Mesendoderm (in vitro differentiated cells): Measurements from ENCODE around the gene PRICKLE1. TPM values are rescaled to one million over a fixed set of nuclear protein-coding genes. Genes with fewer than 3 reads are reported as not detected.

Source experiments
- DNase-seq: peaks from one replicate; pipeline ENCODE4 v3.0.0; 2013
- H2AK5ac ChIP-seq: 2 replicates; pipeline ENCODE4 v1.6.1; 2013; ENCODE audit warnings: low read length, inconsistent platforms
- H2BK120ac ChIP-seq: 2 replicates; pipeline ENCODE4 v1.6.1; 2013; ENCODE audit warnings: low read depth, mild to moderate bottlenecking, low read length, moderate library complexity, mixed read lengths
- H2BK15ac ChIP-seq: replicated peaks from 2 replicates; pipeline ENCODE4 v1.6.1; 2013; ENCODE audit warnings: low read depth, mild to moderate bottlenecking, moderate library complexity
- H2BK5ac ChIP-seq: 2 replicates; pipeline ENCODE4 v1.6.1; 2013; ENCODE audit warnings: low read length, inconsistent platforms
- H3K18ac ChIP-seq: 2 replicates; pipeline ENCODE4 v1.6.1; 2013; ENCODE audit warnings: mild to moderate bottlenecking, low read length, mixed read lengths
- H3K23ac ChIP-seq: one replicate; pipeline ENCODE4 v1.6.1; 2013; ENCODE audit warnings: low read length
- H3K27ac ChIP-seq: 2 replicates; pipeline ENCODE4 v1.5.1; 2013; ENCODE audit warnings: low read depth, mild to moderate bottlenecking, inconsistent platforms, low read length, moderate library complexity
- H3K27me3 ChIP-seq: 2 replicates; pipeline ENCODE4 v1.6.1; 2013; ENCODE audit warnings: low read length, control low read depth, mild to moderate bottlenecking, inconsistent platforms; ENCODE audit not compliant: insufficient read depth, poor library complexity
- H3K36me3 ChIP-seq: 2 replicates; pipeline ENCODE4 v1.6.1; 2013; ENCODE audit warnings: low read length, inconsistent platforms; ENCODE audit not compliant: control insufficient read depth, insufficient read depth
- H3K4ac ChIP-seq: one replicate; pipeline ENCODE4 v1.6.1; 2013; ENCODE audit warnings: low read depth, mild to moderate bottlenecking, low read length, moderate library complexity
- H3K4me1 ChIP-seq: 2 replicates; pipeline ENCODE4 v1.6.1; 2013; ENCODE audit warnings: low read depth, low read length, inconsistent platforms; ENCODE audit not compliant: control insufficient read depth
- H3K4me2 ChIP-seq: 2 replicates; pipeline ENCODE4 v1.6.1; 2013; ENCODE audit warnings: low read length
- H3K4me3 ChIP-seq: 2 replicates; pipeline ENCODE4 v1.5.1; 2013; ENCODE audit warnings: mild to moderate bottlenecking, low read length
- H3K56ac ChIP-seq: one replicate; pipeline ENCODE4 v1.6.1; 2013; ENCODE audit warnings: low read length
- H3K79me1 ChIP-seq: 2 replicates; pipeline ENCODE4 v1.6.1; 2013; ENCODE audit warnings: low read length, inconsistent platforms
- H3K79me2 ChIP-seq: 2 replicates; pipeline ENCODE4 v1.6.1; 2013; ENCODE audit warnings: mild to moderate bottlenecking, low read length; ENCODE audit not compliant: control insufficient read depth, insufficient read depth
- H3K9ac ChIP-seq: 2 replicates; pipeline ENCODE4 v1.6.1; 2013; ENCODE audit warnings: low read length, inconsistent platforms
- H4K5ac ChIP-seq: one replicate; pipeline ENCODE4 v1.6.1; 2013; ENCODE audit warnings: low read length
- H4K8ac ChIP-seq: one replicate; pipeline ENCODE4 v1.6.1; 2013; ENCODE audit warnings: low read depth, mild to moderate bottlenecking, control low read depth, low read length, moderate library complexity
- WGBS: extraction: QIAGEN DNeasy Blood & Tissue Kit; methylation state at CpG from one replicate; pipeline ENCODE4 v1.1.7; 2013; ENCODE audit warnings: low lambda C conversion rate, missing lambda C conversion rate; ENCODE audit not compliant: insufficient coverage; ENCODE audit errors: extremely low coverage; 5-methylcytosine and 5-hydroxymethylcytosine counted together
- polyA plus RNA-seq, 2 experiments: library from polyadenylated mRNA; stranded (reverse); fragments of 200-250 nt; gene quantifications; one replicate each; pipeline ENCODE4 v1.2.3, GENCODE V29; 2013

The PRICKLE1 gene
- 3.9 TPM for polyA plus RNA-seq (2013, experiment 1 of 2)
- polyA plus RNA-seq (2013, experiment 2 of 2), result 3.8 TPM

GRCh38 chr12:42589465-42590329, at the start of gene PRICKLE1:
TSS of gene PRICKLE1 (minus strand) at chr12:42589746. CDS start at chr12:42472516, 117,230 bp downstream.
- Histone ChIP-seq H2AK5ac (no peak within 1 kb of the TSS), H3K23ac (peak within 1 kb of the TSS; percentile 76), H2BK15ac (no peak within 1 kb of the TSS), H2BK5ac (peak within 1 kb of the TSS; percentile 47), H3K9ac (peak within 1 kb of the TSS; percentile 82), H2BK120ac (peak within 1 kb of the TSS; percentile 74), H3K36me3 (no peaks in the 10 kb centered on the region), H4K8ac (no peak within 1 kb of the TSS), H3K4me1 (no peaks in the 10 kb centered on the region), H3K79me1 (peaks cover 6% of the 10 kb centered on the region), H3K56ac (peak within 1 kb of the TSS; percentile 91), H3K27me3 (peaks cover 3% of the 10 kb centered on the region), H3K4ac (peak within 1 kb of the TSS; percentile 92), H3K4me2 (peak within 1 kb of the TSS; percentile 87), H3K79me2 (peaks cover 5% of the 10 kb centered on the region), H3K18ac (peak within 1 kb of the TSS; percentile 92), H3K27ac (no peak within 1 kb of the TSS), H3K4me3 (peak within 1 kb of the TSS; percentile 54), H4K5ac (peak within 1 kb of the TSS; percentile 23)
- peak; percentile 68 for DNase-seq
- WGBS, result no CpG with 5 or more reads among the region's 107 CpGs

- no peak overlapping the region for H3K27ac ChIP-seq
- H4K5ac ChIP-seq, result no peak overlapping the region
- H4K8ac ChIP-seq, result no peak overlapping the region
- no peaks in the 10 kb centered on the region for H3K79me2 ChIP-seq
- no peak overlapping the region for H2BK15ac ChIP-seq
- no peak overlapping the region for H3K4ac ChIP-seq
- no peaks in the 10 kb centered on the region for H3K4me1 ChIP-seq
- H3K9ac ChIP-seq, result no peak overlapping the region
- WGBS, result no CpG with 5 or more reads among the region's 4 CpGs
- no peaks in the 10 kb centered on the region for H3K79me1 ChIP-seq
- no peak overlapping the region for H3K4me2 ChIP-seq
- no peaks in the 10 kb centered on the region for H3K36me3 ChIP-seq
- no peak overlapping the region for H2BK5ac ChIP-seq
- no peaks in the 10 kb centered on the region for H3K27me3 ChIP-seq
- no peak overlapping the region for H3K23ac ChIP-seq
- no peak overlapping the region for H3K56ac ChIP-seq
- no peak overlapping the region for H3K4me3 ChIP-seq
- peak; percentile 10 for DNase-seq
- H3K18ac ChIP-seq, result no peak overlapping the region
- no peak overlapping the region for H2AK5ac ChIP-seq
- H2BK120ac ChIP-seq, result no peak overlapping the region
Measured at GRCh38 chr12:42638697-42639096, 49.2 kb upstream of the PRICKLE1 start.

- H3K27me3 ChIP-seq, result no peaks in the 10 kb centered on the region
- H3K18ac ChIP-seq, result no peak overlapping the region
- H2BK5ac ChIP-seq, result no peak overlapping the region
- peak overlapping the region; percentile 92 for H2BK15ac ChIP-seq
- H3K36me3 ChIP-seq, result no peaks in the 10 kb centered on the region
- no peaks in the 10 kb centered on the region for H3K4me1 ChIP-seq
- no peak overlapping the region for H3K56ac ChIP-seq
- H3K9ac ChIP-seq, result no peak overlapping the region
- H4K5ac ChIP-seq, result no peak overlapping the region
- no peak overlapping the region for H2BK120ac ChIP-seq
- no peak overlapping the region for H3K4me2 ChIP-seq
- no peak overlapping the region for H3K27ac ChIP-seq
- no peak overlapping the region for H3K23ac ChIP-seq
- no peak overlapping the region for H3K4ac ChIP-seq
- no peaks in the 10 kb centered on the region for H3K79me2 ChIP-seq
- no peak overlapping the region for H4K8ac ChIP-seq
- no peak overlapping the region for H3K4me3 ChIP-seq
- DNase-seq, result peak; percentile 15
- H2AK5ac ChIP-seq, result no peak overlapping the region
- no peaks in the 10 kb centered on the region for H3K79me1 ChIP-seq
Measured at GRCh38 chr12:42638011-42638410, 48.5 kb upstream of the PRICKLE1 start.

- H2AK5ac ChIP-seq, result no peak overlapping the region
- no peak overlapping the region for H3K9ac ChIP-seq
- no peaks in the 10 kb centered on the region for H3K4me1 ChIP-seq
- no peak overlapping the region for H2BK120ac ChIP-seq
- no peaks in the 10 kb centered on the region for H3K27me3 ChIP-seq
- H3K4me3 ChIP-seq, result no peak overlapping the region
- H3K18ac ChIP-seq, result no peak overlapping the region
- no peak overlapping the region for H4K8ac ChIP-seq
- no peak overlapping the region for H4K5ac ChIP-seq
- no peak overlapping the region for H2BK15ac ChIP-seq
- no peak overlapping the region for H3K4ac ChIP-seq
- DNase-seq, result no peak
- no peak overlapping the region for H3K23ac ChIP-seq
- no peaks in the 10 kb centered on the region for H3K79me2 ChIP-seq
- H2BK5ac ChIP-seq, result no peak overlapping the region
- no peaks in the 10 kb centered on the region for H3K79me1 ChIP-seq
- H3K36me3 ChIP-seq, result no peaks in the 10 kb centered on the region
- H3K27ac ChIP-seq, result no peak overlapping the region
- no CpG with 5 or more reads among the region's 21 CpGs for WGBS
- no peak overlapping the region for H3K4me2 ChIP-seq
- no peak overlapping the region for H3K56ac ChIP-seq
Measured at GRCh38 chr12:42636993-42637392, 47.4 kb upstream of the PRICKLE1 start.

GRCh38 chr12:42633594-42633993, 44.0 kb upstream of the PRICKLE1 start:
- no peaks in the 10 kb centered on the region for H3K79me1 ChIP-seq
- H3K4me2 ChIP-seq, result no peak overlapping the region
- H3K79me2 ChIP-seq, result no peaks in the 10 kb centered on the region
- H3K27me3 ChIP-seq, result no peaks in the 10 kb centered on the region
- H3K18ac ChIP-seq, result no peak overlapping the region
- no peak overlapping the region for H3K4me3 ChIP-seq
- H2BK120ac ChIP-seq, result no peak overlapping the region
- H3K9ac ChIP-seq, result no peak overlapping the region
- H4K8ac ChIP-seq, result no peak overlapping the region
- H3K36me3 ChIP-seq, result no peaks in the 10 kb centered on the region
- no CpG with 5 or more reads among the region's 4 CpGs for WGBS
- no peak for DNase-seq
- no peak overlapping the region for H2AK5ac ChIP-seq
- no peak overlapping the region for H2BK15ac ChIP-seq
- no peak overlapping the region for H4K5ac ChIP-seq
- H3K4ac ChIP-seq, result no peak overlapping the region
- no peak overlapping the region for H2BK5ac ChIP-seq
- H3K56ac ChIP-seq, result no peak overlapping the region
- no peaks in the 10 kb centered on the region for H3K4me1 ChIP-seq
- no peak overlapping the region for H3K27ac ChIP-seq
- no peak overlapping the region for H3K23ac ChIP-seq
